Measurements from ENCODE around the gene SLC22A31. TPM values are rescaled to one million over a fixed set of nuclear protein-coding genes. Genes with fewer than 3 reads are reported as not detected.

Gene SLC22A31
- total RNA-seq, 1 donor from 2014 or later = 0.54 TPM

DNA sequence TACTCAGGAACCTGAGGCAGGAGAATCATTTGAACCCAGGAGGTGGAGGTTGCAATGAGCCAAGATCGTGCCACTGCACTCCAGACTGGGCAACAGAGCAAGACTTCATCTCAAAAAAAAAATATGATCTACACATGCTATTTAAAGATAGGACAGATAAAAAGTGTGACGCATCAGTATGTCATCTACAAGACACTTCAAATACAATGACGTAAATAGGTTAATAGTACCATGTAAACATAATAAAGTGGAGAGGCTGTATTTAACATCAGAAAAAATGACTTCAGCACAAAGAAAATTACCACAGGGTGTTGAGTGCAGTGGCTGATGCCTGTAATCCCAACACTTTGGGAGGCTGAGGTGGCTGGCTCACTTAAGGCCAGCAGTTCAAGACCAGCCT is 37.4 kb upstream of the SLC22A31 start:
- H3K4me1 Mint-ChIP-seq (ENCODE audit: unreplicated experiment) = peaks cover 8% of the 10 kb centered on the region
- H3K27ac Mint-ChIP-seq (ENCODE audit: unreplicated experiment) = no peak overlapping the region
- H3K36me3 Mint-ChIP-seq (ENCODE audit: low read depth, unreplicated experiment) = peaks cover 30% of the 10 kb centered on the region
- H3K9me3 Mint-ChIP-seq (ENCODE audit: unreplicated experiment) = no peaks in the 10 kb centered on the region
- DNase-seq (ENCODE audit: low spot score) = no peak
- TF ChIP-seq, protein P1, sequence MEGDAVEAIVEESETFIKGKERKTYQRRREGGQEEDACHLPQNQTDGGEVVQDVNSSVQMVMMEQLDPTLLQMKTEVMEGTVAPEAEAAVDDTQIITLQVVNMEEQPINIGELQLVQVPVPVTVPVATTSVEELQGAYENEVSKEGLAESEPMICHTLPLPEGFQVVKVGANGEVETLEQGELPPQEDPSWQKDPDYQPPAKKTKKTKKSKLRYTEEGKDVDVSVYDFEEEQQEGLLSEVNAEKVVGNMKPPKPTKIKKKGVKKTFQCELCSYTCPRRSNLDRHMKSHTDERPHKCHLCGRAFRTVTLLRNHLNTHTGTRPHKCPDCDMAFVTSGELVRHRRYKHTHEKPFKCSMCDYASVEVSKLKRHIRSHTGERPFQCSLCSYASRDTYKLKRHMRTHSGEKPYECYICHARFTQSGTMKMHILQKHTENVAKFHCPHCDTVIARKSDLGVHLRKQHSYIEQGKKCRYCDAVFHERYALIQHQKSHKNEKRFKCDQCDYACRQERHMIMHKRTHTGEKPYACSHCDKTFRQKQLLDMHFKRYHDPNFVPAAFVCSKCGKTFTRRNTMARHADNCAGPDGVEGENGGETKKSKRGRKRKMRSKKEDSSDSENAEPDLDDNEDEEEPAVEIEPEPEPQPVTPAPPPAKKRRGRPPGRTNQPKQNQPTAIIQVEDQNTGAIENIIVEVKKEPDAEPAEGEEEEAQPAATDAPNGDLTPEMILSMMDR (IDR thresholded peaks at IDR 0.05; ENCODE audit: unreplicated experiment) = no peak
- H3K4me3 Mint-ChIP-seq (ENCODE audit: unreplicated experiment) = no peak overlapping the region
- H3K27me3 Mint-ChIP-seq (ENCODE audit: unreplicated experiment) = peaks cover 7% of the 10 kb centered on the region

DNA sequence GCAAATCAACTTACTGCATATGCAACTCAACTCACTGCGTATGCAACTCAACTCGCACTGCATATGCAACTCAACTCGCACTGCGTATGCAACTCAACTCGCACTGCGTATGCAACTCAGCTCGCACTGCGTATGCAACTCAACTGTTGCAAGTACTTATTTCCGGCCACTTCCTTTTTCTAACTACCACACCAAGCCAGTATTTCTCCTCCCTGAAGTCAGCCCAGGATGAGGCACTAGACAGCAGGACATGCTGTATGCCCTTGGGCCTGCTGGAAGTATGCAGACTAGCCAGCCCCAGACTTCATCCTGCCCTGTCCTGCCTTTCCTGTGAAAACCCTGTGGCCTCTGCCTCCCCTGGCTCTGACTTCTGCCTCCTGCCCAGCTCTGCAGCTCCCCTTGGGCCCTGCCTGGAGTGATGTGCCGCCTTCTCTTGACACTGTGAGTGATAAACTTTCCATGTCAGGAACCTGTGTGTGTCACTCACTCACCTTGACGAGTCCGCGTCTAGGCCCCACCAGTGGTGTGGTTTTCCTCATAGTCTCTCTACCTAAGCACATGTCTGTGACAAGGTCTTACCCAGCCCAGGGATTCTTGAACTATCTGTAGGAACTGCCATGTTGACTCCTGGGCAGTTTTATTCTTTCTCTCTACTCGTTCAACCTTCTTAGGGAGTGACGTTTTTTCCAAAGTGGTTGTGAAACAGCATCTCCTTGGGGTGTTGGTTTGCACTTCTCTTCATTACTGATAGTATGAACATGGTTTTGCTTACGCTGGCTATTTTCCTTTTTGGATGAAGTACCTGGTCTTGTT is 33.5 kb upstream of the SLC22A31 start:
- TF ChIP-seq, protein P1 (IDR thresholded peaks at IDR 0.05; ENCODE audit: unreplicated experiment) = no peak
- H3K4me3 Mint-ChIP-seq (ENCODE audit: unreplicated experiment) = peak overlapping the region; percentile 35
- no peak for DNase-seq (ENCODE audit: low spot score)
- no peaks in the 10 kb centered on the region for H3K9me3 Mint-ChIP-seq (ENCODE audit: unreplicated experiment)
- peaks cover 3% of the 10 kb centered on the region for H3K27me3 Mint-ChIP-seq (ENCODE audit: unreplicated experiment)
- H3K27ac Mint-ChIP-seq (ENCODE audit: unreplicated experiment) = no peak overlapping the region
- H3K4me1 Mint-ChIP-seq (ENCODE audit: unreplicated experiment) = no peaks in the 10 kb centered on the region
- H3K36me3 Mint-ChIP-seq (ENCODE audit: low read depth, unreplicated experiment) = peaks cover 64% of the 10 kb centered on the region

DNA sequence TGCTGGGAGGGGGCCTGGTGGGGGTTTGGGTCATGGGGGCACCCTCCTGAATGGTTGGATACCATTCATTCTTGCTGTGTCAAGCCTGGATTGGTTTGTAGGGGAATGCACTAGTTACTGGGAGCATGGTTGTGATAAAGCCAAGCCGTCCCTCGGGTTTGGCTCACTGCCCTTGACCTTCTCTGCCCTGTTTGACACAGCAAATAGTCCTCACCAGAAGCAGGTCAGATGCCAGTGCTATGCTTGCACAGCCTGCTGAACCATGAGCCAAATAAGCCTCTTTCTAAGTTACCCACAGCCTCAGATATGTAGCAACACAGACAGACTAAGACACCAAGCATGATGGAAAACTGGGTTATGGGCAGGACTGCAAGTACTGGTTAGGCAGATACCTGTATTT is 31.8 kb upstream of the SLC22A31 start:
- no peaks in the 10 kb centered on the region for H3K9me3 Mint-ChIP-seq (ENCODE audit: unreplicated experiment)
- no peak overlapping the region for H3K27ac Mint-ChIP-seq (ENCODE audit: unreplicated experiment)
- no peaks in the 10 kb centered on the region for H3K4me1 Mint-ChIP-seq (ENCODE audit: unreplicated experiment)
- TF ChIP-seq, protein P1 (IDR thresholded peaks at IDR 0.05; ENCODE audit: unreplicated experiment) = no peak
- DNase-seq (ENCODE audit: low spot score) = no peak
- H3K36me3 Mint-ChIP-seq (ENCODE audit: low read depth, unreplicated experiment) = peaks cover 79% of the 10 kb centered on the region
- peak overlapping the region; percentile 70 for H3K4me3 Mint-ChIP-seq (ENCODE audit: unreplicated experiment)
- no peaks in the 10 kb centered on the region for H3K27me3 Mint-ChIP-seq (ENCODE audit: unreplicated experiment)

DNA sequence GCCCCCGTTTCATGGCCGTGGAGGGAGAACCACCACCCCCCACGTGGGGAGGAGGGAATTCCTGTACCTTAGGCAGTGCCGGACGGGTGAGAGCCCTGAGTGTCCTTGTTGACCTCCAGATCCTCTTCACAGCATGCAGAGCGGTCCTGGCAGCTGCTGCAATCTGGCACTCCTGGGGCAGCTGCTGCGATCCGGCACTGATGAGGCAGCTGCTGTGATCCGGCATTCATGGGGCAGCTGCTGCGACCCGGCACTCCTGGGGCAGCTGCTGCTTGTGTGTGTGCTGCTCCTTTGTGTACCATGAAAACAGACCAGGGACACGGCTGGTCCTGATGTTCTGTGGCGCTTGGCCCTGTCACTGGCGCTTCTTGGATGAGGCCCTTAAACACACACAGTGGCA is 29.9 kb upstream of the SLC22A31 start:
- TF ChIP-seq, protein P1 (IDR thresholded peaks at IDR 0.05; ENCODE audit: unreplicated experiment) = no peak
- no peak overlapping the region for H3K27ac Mint-ChIP-seq (ENCODE audit: unreplicated experiment)
- DNase-seq (ENCODE audit: low spot score) = no peak
- H3K9me3 Mint-ChIP-seq (ENCODE audit: unreplicated experiment) = peaks cover 9% of the 10 kb centered on the region
- H3K4me1 Mint-ChIP-seq (ENCODE audit: unreplicated experiment) = no peaks in the 10 kb centered on the region
- no peak overlapping the region for H3K4me3 Mint-ChIP-seq (ENCODE audit: unreplicated experiment)
- no peaks in the 10 kb centered on the region for H3K27me3 Mint-ChIP-seq (ENCODE audit: unreplicated experiment)
- peaks cover 87% of the 10 kb centered on the region for H3K36me3 Mint-ChIP-seq (ENCODE audit: low read depth, unreplicated experiment)

DNA sequence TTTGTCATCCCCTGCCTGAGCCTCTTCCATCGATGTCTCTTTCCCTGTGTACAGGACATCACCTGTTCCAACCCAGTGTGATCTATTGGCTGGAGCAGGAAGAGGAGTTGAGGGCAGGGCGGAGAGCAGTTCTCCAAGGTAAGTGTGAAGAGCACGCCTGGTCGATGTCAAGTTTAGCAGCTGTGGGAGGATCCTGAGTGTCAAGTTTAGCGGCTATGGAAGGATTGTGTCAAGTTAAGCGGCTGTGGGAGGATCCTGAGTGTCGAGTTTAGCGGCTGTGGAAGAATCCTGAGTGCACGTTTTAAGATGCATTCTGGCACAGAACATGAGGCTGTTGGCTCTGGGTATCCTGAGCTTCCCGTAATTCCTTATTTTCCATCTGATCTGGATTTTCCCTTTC is 24.3 kb upstream of the SLC22A31 start:
- no peak overlapping the region for H3K27ac Mint-ChIP-seq (ENCODE audit: unreplicated experiment)
- TF ChIP-seq, protein P1 (IDR thresholded peaks at IDR 0.05; ENCODE audit: unreplicated experiment) = no peak
- DNase-seq (ENCODE audit: low spot score) = no peak
- peaks cover 12% of the 10 kb centered on the region for H3K4me1 Mint-ChIP-seq (ENCODE audit: unreplicated experiment)
- peak overlapping the region; percentile 56 for H3K4me3 Mint-ChIP-seq (ENCODE audit: unreplicated experiment)
- H3K36me3 Mint-ChIP-seq (ENCODE audit: low read depth, unreplicated experiment) = peaks cover 74% of the 10 kb centered on the region
- no peaks in the 10 kb centered on the region for H3K27me3 Mint-ChIP-seq (ENCODE audit: unreplicated experiment)
- H3K9me3 Mint-ChIP-seq (ENCODE audit: unreplicated experiment) = peaks cover 10% of the 10 kb centered on the region

Measured in endothelial cell (in vitro differentiated cells).